Nephron (organoid): ENCODE results near the gene ADAP1.
A peak's percentile ranks its signal among the peaks of the same experiment; 100 is the strongest.
"Not testable (repeated sequence)": the region's sequence is repeated elsewhere in the genome, so short reads cannot be mapped to it uniquely, and the experiment has no call there.

Source experiments
- H3K27ac Mint-ChIP-seq, 3 experiments: 2 replicates each; pipeline ENCODE4 v1.8.0; 2020; ENCODE audit warnings: mixed read lengths in 3 of 3, mild to moderate bottlenecking in 2 of 3, moderate library complexity in 1 of 3
- H3K27me3 Mint-ChIP-seq: 2 replicates; pipeline ENCODE4 v1.8.0; 2021; ENCODE audit warnings: low read depth, mild to moderate bottlenecking, moderate library complexity, mixed read lengths
- H3K36me3 Mint-ChIP-seq: 2 replicates; pipeline ENCODE4 v1.8.0; 2020; ENCODE audit warnings: low read depth, mixed read lengths
- H3K4me1 Mint-ChIP-seq: 2 replicates; pipeline ENCODE4 v1.8.0; 2020; ENCODE audit warnings: mixed read lengths
- H3K4me3 Mint-ChIP-seq, 3 experiments: 2 replicates each; pipeline ENCODE4 v1.8.0; 2020; ENCODE audit warnings: mild to moderate bottlenecking in 3 of 3, mixed read lengths in 3 of 3, moderate library complexity in 2 of 3
- H3K9me3 Mint-ChIP-seq: 2 replicates; pipeline ENCODE4 v1.8.0; 2020; ENCODE audit warnings: mixed read lengths
- TF ChIP-seq, protein P1 (sequence below), 3 experiments: fragments of 200-600 bp; sonication (generic); IDR thresholded peaks; one replicate each; pipeline ENCODE4 v1.5.0; 2021; ENCODE audit warnings: antibody characterized with exemption in 3 of 3; ENCODE audit not compliant: unreplicated experiment in 3 of 3

The ADAP1 gene

GRCh38 chr7:910441-910861, 44.0 kb downstream of the ADAP1 start:
- TF ChIP-seq, protein P1, sequence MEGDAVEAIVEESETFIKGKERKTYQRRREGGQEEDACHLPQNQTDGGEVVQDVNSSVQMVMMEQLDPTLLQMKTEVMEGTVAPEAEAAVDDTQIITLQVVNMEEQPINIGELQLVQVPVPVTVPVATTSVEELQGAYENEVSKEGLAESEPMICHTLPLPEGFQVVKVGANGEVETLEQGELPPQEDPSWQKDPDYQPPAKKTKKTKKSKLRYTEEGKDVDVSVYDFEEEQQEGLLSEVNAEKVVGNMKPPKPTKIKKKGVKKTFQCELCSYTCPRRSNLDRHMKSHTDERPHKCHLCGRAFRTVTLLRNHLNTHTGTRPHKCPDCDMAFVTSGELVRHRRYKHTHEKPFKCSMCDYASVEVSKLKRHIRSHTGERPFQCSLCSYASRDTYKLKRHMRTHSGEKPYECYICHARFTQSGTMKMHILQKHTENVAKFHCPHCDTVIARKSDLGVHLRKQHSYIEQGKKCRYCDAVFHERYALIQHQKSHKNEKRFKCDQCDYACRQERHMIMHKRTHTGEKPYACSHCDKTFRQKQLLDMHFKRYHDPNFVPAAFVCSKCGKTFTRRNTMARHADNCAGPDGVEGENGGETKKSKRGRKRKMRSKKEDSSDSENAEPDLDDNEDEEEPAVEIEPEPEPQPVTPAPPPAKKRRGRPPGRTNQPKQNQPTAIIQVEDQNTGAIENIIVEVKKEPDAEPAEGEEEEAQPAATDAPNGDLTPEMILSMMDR (IDR thresholded peaks at IDR 0.05; ENCODE audit: unreplicated experiment in 3 of 3): no peak
- Mint-ChIP-seq H3K4me1 (no peaks in the 10 kb centered on the region), H3K27ac (no peak overlapping the region), H3K36me3 (no peaks in the 10 kb centered on the region), H3K9me3 (no peaks in the 10 kb centered on the region), H3K27me3 (peaks cover 32% of the 10 kb centered on the region), H3K4me3 (peak overlapping the region in 1 of 3 experiments; percentile 21)

DNA sequence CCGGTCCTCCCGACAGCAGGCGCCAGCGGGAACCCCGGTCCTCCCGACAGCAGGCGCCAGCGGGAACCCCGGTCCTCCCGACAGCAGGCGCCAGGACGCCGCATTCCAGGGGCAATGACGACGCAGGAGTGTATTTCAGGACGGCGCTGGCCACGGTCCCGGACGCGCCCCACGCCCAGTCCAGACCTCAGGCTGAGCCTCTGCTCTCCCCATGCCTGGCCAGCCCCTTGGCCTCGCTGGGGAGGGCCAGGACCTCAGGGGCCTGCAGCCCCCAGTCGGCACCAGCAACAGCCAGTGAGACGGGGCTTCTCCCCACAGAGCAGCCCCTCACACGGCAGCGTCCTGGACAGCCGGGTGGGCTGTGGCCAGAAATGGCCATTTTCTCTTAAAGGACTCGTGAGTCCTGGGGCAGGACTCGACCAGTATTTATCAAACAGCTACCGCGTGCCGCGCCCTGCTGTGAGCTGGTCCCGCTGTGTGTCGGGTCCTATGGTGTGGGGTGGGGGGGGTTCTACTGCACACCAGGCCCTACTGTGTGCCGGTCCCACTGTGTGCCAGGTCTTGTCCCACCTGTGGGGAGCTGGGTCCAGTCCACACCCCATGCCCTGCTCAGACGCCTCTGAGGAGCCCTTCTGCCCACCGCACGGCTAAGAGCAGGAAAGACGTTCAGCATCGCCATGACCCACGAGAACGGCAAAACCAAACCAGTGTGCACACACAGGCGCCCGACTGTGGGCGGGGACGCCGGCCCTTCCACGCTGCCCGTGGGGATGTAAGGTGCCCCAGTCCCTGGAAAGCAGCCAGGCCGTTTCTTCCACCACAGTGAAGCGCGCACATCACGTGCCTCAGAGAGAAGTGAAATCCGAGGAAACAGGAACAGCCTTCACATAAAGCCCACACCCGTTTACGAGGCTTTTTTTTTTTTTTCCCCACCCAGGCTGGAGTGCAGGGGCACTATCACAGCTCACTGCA, 44.8 kb downstream of the ADAP1 start:
- Mint-ChIP-seq H3K4me1 (no peaks in the 10 kb centered on the region), H3K36me3 (no peaks in the 10 kb centered on the region), H3K27ac (no peak overlapping the region), H3K4me3 (peak overlapping the region in 1 of 3 experiments; percentile 25), H3K27me3 (peaks cover 39% of the 10 kb centered on the region), H3K9me3 (no peaks in the 10 kb centered on the region)
- TF ChIP-seq, protein P1 (IDR thresholded peaks at IDR 0.05; ENCODE audit: unreplicated experiment in 3 of 3): no peak

- not testable (repeated sequence) for H3K4me1 Mint-ChIP-seq, H3K36me3 Mint-ChIP-seq, H3K27ac Mint-ChIP-seq, H3K4me3 Mint-ChIP-seq, H3K9me3 Mint-ChIP-seq
- TF ChIP-seq, protein P1 (IDR thresholded peaks at IDR 0.05; ENCODE audit: unreplicated experiment in 3 of 3): peak; percentile 75 to 87 (median 85)
- peaks cover 44% of the 10 kb centered on the region for H3K27me3 Mint-ChIP-seq
Observed at GRCh38 chr7:908591-909357, 45.7 kb downstream of the ADAP1 start.

GRCh38 chr7:908159-908581, 46.3 kb downstream of the ADAP1 start:
- TF ChIP-seq, protein P1 (IDR thresholded peaks at IDR 0.05; ENCODE audit: unreplicated experiment in 3 of 3): no peak
- H3K36me3 Mint-ChIP-seq: no peaks in the 10 kb centered on the region
- peaks cover 46% of the 10 kb centered on the region for H3K27me3 Mint-ChIP-seq
- H3K4me3 Mint-ChIP-seq: no peak overlapping the region
- H3K9me3 Mint-ChIP-seq: no peaks in the 10 kb centered on the region
- H3K4me1 Mint-ChIP-seq: no peaks in the 10 kb centered on the region
- H3K27ac Mint-ChIP-seq: no peak overlapping the region

DNA sequence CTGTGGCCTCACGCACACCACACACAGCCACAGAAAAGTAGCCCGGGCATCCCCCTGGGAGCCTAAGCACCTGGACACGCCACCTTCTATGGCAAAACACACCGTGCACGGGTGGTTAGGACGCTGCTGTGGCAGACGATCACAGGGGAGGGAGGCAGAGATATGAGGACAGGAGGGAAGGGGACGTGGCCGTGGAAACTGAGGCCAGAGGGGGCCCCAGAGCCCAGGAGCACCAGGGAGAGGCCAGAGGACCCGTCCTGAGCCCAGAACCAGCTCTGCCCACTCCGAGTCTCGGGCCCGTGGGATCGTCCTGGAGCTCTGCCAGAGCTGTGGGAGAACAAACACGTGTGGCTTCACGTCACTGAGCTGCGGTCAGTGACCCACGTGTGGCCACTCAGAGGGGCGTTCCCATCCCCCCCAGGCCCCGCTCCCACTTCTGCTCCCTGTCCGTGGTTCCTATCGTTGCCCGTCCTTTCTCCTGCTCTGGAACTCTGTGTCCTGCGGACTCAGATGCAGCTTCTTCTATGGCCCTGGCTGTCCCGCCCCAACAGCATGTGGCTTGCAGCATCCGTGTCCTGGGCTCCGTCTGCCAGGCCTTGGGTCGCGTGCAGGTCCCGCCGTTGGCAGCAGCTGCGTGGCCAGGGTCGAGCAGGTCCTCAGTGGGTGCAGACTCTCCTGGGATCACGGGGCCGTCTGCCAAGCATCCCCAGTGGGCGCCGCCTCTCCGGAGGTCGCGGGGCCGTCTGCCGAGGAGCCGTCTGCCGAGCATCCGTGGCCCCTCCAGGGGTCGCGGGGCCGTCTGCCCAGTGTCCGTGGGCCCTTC, 47.1 kb downstream of the ADAP1 start:
- Mint-ChIP-seq H3K4me3 (no peak overlapping the region), H3K27ac (no peak overlapping the region), H3K4me1 (no peaks in the 10 kb centered on the region), H3K9me3 (no peaks in the 10 kb centered on the region), H3K36me3 (no peaks in the 10 kb centered on the region), H3K27me3 (peaks cover 49% of the 10 kb centered on the region)
- TF ChIP-seq, protein P1 (IDR thresholded peaks at IDR 0.05; ENCODE audit: unreplicated experiment in 3 of 3): no peak
